SK-N-SH treated with all-trans-retinoic acid at 6 μM for 48 hours (cell line): Measurements from ENCODE around the gene PLEKHA8.

ENCODE experiments used
- ATAC-seq: fragments of 200-7000 bp; cut with Tn5 transposase; 3 replicates; pipeline ENCODE4 v1.9.1; 2020; ENCODE audit warnings: mild to moderate bottlenecking, moderate library complexity
- ARNTL ChIP-seq: fragments of 450-650 bp; formaldehyde crosslinking; IDR thresholded peaks from 2 replicates; pipeline ENCODE4 v1.5.0; 2020; ENCODE audit warnings: low read depth, mild to moderate bottlenecking, moderate library complexity, borderline replicate concordance
- BACH2 ChIP-seq: fragments of 250-450 bp; sonication (Bioruptor Pico); IDR thresholded peaks from 2 replicates; pipeline ENCODE4 v1.9.0; 2021; ENCODE audit warnings: mild to moderate bottlenecking, borderline replicate concordance
- CREB5 ChIP-seq: fragments of 250-450 bp; sonication (Bioruptor Pico); IDR thresholded peaks from 2 replicates; pipeline ENCODE4 v1.5.1; 2020; ENCODE audit warnings: low read depth, mild to moderate bottlenecking, moderate library complexity
- CSDC2 ChIP-seq: fragments of 250-450 bp; sonication (Bioruptor Pico); IDR thresholded peaks from 2 replicates; pipeline ENCODE4 v1.5.0; 2020; ENCODE audit warnings: mild to moderate bottlenecking, moderate library complexity
- CSRNP3 ChIP-seq: fragments of 250-450 bp; sonication (Bioruptor Pico); IDR thresholded peaks from 2 replicates; pipeline ENCODE4 v1.5.1; 2021; ENCODE audit warnings: mild to moderate bottlenecking, moderate library complexity
- ESRRG ChIP-seq: fragments of 250-450 bp; sonication (Bioruptor Pico); IDR thresholded peaks from 2 replicates; pipeline ENCODE4 v1.6.1; 2021; ENCODE audit warnings: mild to moderate bottlenecking
- GLIS3 ChIP-seq: fragments of 250-450 bp; sonication (Bioruptor Pico); IDR thresholded peaks from 2 replicates; pipeline ENCODE4 v1.5.0; 2020; ENCODE audit warnings: mild to moderate bottlenecking, moderate library complexity
- ISL1 ChIP-seq: fragments of 250-450 bp; sonication (Bioruptor Pico); IDR thresholded peaks from 2 replicates; pipeline ENCODE4 v2.1.2; 2022; ENCODE audit warnings: mild to moderate bottlenecking, moderate library complexity
- OSR1 ChIP-seq: fragments of 250-450 bp; sonication (Bioruptor Pico); IDR thresholded peaks from 2 replicates; pipeline ENCODE4 v1.8.0; 2022; ENCODE audit warnings: moderate library complexity, mild to moderate bottlenecking, inconsistent platforms
- PATZ1 ChIP-seq: fragments of 250-450 bp; sonication (Bioruptor Pico); IDR thresholded peaks from 2 replicates; pipeline ENCODE4 v1.8.0; 2020; ENCODE audit warnings: mild to moderate bottlenecking, moderate library complexity, borderline replicate concordance
- POU6F1 ChIP-seq: fragments of 250-450 bp; sonication (Bioruptor Pico); IDR thresholded peaks from 2 replicates; pipeline ENCODE4 v1.8.0; 2021; ENCODE audit warnings: low read depth, mild to moderate bottlenecking, moderate library complexity, borderline replicate concordance
- PPARA ChIP-seq: fragments of 250-450 bp; sonication (Bioruptor Pico); IDR thresholded peaks from 2 replicates; pipeline ENCODE4 v1.5.0; 2020; ENCODE audit warnings: mild to moderate bottlenecking, borderline replicate concordance
- RARB ChIP-seq: fragments of 250-450 bp; sonication (Bioruptor Pico); IDR thresholded peaks from 2 replicates; pipeline ENCODE4 v1.8.0; 2021; ENCODE audit warnings: mild to moderate bottlenecking, moderate library complexity
- TCF4 ChIP-seq: fragments of 250-450 bp; sonication (Bioruptor Pico); IDR thresholded peaks from 2 replicates; pipeline ENCODE4 v1.8.0; 2021; ENCODE audit warnings: mild to moderate bottlenecking, moderate library complexity, borderline replicate concordance
- TOX ChIP-seq: fragments of 250-450 bp; sonication (Bioruptor Pico); IDR thresholded peaks from 2 replicates; pipeline ENCODE4 v1.8.0; 2021; ENCODE audit warnings: mild to moderate bottlenecking, moderate library complexity, borderline replicate concordance
- TSHZ2 ChIP-seq: fragments of 250-450 bp; sonication (Bioruptor Pico); IDR thresholded peaks from 2 replicates; pipeline ENCODE4 v1.5.0; 2020; ENCODE audit warnings: mild to moderate bottlenecking, moderate library complexity
- ZC3H10 ChIP-seq: fragments of 250-450 bp; sonication (Bioruptor Pico); IDR thresholded peaks from 2 replicates; pipeline ENCODE4 v1.5.1; 2021; ENCODE audit warnings: mild to moderate bottlenecking, moderate library complexity
- ZFP3 ChIP-seq: fragments of 250-450 bp; sonication (Bioruptor Pico); IDR thresholded peaks from 2 replicates; pipeline ENCODE4 v1.5.0; 2020; ENCODE audit warnings: mild to moderate bottlenecking, moderate library complexity
- ZFP30 ChIP-seq: fragments of 450-650 bp; formaldehyde crosslinking; IDR thresholded peaks from 2 replicates; pipeline ENCODE4 v1.5.0; 2022; ENCODE audit warnings: mild to moderate bottlenecking, moderate library complexity
- ZNF565 ChIP-seq: fragments of 450-650 bp; formaldehyde crosslinking; conservative IDR thresholded peaks from 2 replicates; pipeline ENCODE4 v1.5.0; 2020; ENCODE audit warnings: low read depth, mild to moderate bottlenecking, moderate library complexity
- ZNF70 ChIP-seq: fragments of 450-650 bp; formaldehyde crosslinking; IDR thresholded peaks from 2 replicates; pipeline ENCODE4 v1.5.0; 2020; ENCODE audit warnings: mild to moderate bottlenecking, moderate library complexity
- ZNF8 ChIP-seq: fragments of 450-650 bp; formaldehyde crosslinking; IDR thresholded peaks from 2 replicates; pipeline ENCODE4 v1.5.0; 2020; ENCODE audit warnings: mild to moderate bottlenecking, moderate library complexity

Gene PLEKHA8

GRCh38 chr7:30047124-30047523 lies 18.9 kb downstream of the PLEKHA8 start (continued):
- TF ChIP-seq ZNF8 = no peak

GRCh38 chr7:30048582-30048981 lies 20.4 kb downstream of the PLEKHA8 start:
- no peak for ATAC-seq
- no peak for TF ChIP-seq ZNF70 (CRISPR knock-in tag)
- TF ChIP-seq BACH2 (CRISPR knock-in tag) = no peak
- no peak for TF ChIP-seq GLIS3 (CRISPR knock-in tag)
- TF ChIP-seq ZC3H10 (CRISPR knock-in tag) = no peak
- no peak for TF ChIP-seq ISL1 (CRISPR knock-in tag)
- TF ChIP-seq ARNTL (CRISPR knock-in tag) = no peak
- TF ChIP-seq TCF4 (CRISPR knock-in tag) = no peak
- TF ChIP-seq ZNF565 (CRISPR knock-in tag) = no peak

- no peak for TF ChIP-seq TSHZ2 (CRISPR knock-in tag)
- TF ChIP-seq ZFP3 (CRISPR knock-in tag) = no peak
- no peak for TF ChIP-seq TOX (CRISPR knock-in tag)
- no peak for TF ChIP-seq GLIS3 (CRISPR knock-in tag)
- no peak for ATAC-seq
Measured at GRCh38 chr7:30049173-30049572, 21.0 kb downstream of the PLEKHA8 start.

- TF ChIP-seq ARNTL (CRISPR knock-in tag) = no peak
- TF ChIP-seq CSRNP3 (CRISPR knock-in tag) = no peak
- TF ChIP-seq BACH2 (CRISPR knock-in tag) = no peak
- TF ChIP-seq PATZ1 = no peak
- TF ChIP-seq ESRRG (CRISPR knock-in tag) = no peak
- no peak for TF ChIP-seq GLIS3 (CRISPR knock-in tag)
- no peak for TF ChIP-seq ZNF8
- TF ChIP-seq ZFP30 (CRISPR knock-in tag) = no peak
- no peak for TF ChIP-seq RARB
- no peak for TF ChIP-seq OSR1 (CRISPR knock-in tag)
- no peak for TF ChIP-seq TSHZ2 (CRISPR knock-in tag)
- TF ChIP-seq ZC3H10 (CRISPR knock-in tag) = no peak
- no peak for TF ChIP-seq ZNF70 (CRISPR knock-in tag)
- TF ChIP-seq TOX (CRISPR knock-in tag) = no peak
- TF ChIP-seq PPARA (CRISPR knock-in tag) = no peak
- no peak for TF ChIP-seq POU6F1 (CRISPR knock-in tag)
- no peak for TF ChIP-seq CSDC2
- no peak for TF ChIP-seq ZNF565 (CRISPR knock-in tag)
- TF ChIP-seq ISL1 (CRISPR knock-in tag) = no peak
- TF ChIP-seq CREB5 = no peak
- no peak for ATAC-seq
Measured at GRCh38 chr7:30053068-30053467, 24.9 kb downstream of the PLEKHA8 start.
